OCI-LY7 (cell line): ENCODE measurements around the gene CDH7.

Experiments
- EZH2phosphoT487 ChIP-seq: fragments of 200-600 bp; sonication (generic); IDR thresholded peaks from 2 replicates; pipeline ENCODE4 v1.6.1; 2018; ENCODE audit warnings: low read depth, borderline replicate concordance, mild to moderate bottlenecking, mixed run types, antibody characterized with exemption, low read length, moderate library complexity, mixed read lengths
- TF ChIP-seq, protein P1 (sequence below): fragments of 200-600 bp; sonication (generic); conservative IDR thresholded peaks from 2 replicates; pipeline ENCODE4 v1.5.1; 2014; ENCODE audit warnings: mild to moderate bottlenecking, antibody characterized with exemption, low read length, moderate library complexity, mixed read lengths

DNA sequence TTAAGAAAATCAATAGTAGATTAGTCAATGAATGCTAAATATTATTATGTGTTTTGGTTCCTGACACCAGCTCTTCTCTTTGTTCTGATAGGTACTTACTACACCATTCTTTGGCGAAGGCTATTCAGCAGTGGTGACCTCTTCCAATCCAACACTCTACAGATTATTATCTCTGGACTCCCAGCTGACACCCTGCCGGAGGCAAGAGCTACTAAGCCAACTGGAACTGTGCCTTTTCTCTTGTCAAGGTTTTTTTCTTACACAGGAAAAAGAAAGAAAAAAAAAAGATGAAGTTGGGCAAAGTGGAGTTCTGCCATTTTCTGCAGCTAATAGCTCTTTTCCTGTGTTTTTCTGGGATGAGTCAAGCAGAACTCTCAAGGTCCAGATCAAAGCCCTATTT is 11.7 kb downstream of the CDH7 start:
- no peak for TF ChIP-seq EZH2phosphoT487
- TF ChIP-seq, protein P1, sequence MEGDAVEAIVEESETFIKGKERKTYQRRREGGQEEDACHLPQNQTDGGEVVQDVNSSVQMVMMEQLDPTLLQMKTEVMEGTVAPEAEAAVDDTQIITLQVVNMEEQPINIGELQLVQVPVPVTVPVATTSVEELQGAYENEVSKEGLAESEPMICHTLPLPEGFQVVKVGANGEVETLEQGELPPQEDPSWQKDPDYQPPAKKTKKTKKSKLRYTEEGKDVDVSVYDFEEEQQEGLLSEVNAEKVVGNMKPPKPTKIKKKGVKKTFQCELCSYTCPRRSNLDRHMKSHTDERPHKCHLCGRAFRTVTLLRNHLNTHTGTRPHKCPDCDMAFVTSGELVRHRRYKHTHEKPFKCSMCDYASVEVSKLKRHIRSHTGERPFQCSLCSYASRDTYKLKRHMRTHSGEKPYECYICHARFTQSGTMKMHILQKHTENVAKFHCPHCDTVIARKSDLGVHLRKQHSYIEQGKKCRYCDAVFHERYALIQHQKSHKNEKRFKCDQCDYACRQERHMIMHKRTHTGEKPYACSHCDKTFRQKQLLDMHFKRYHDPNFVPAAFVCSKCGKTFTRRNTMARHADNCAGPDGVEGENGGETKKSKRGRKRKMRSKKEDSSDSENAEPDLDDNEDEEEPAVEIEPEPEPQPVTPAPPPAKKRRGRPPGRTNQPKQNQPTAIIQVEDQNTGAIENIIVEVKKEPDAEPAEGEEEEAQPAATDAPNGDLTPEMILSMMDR: no peak
